T-helper 9 cell (primary cell): Measurements from ENCODE around the gene ARAP1.

Source experiments
- DNase-seq: peaks from one replicate; pipeline ENCODE4 v3.0.0-alpha.2; 2020

Gene ARAP1

DNA sequence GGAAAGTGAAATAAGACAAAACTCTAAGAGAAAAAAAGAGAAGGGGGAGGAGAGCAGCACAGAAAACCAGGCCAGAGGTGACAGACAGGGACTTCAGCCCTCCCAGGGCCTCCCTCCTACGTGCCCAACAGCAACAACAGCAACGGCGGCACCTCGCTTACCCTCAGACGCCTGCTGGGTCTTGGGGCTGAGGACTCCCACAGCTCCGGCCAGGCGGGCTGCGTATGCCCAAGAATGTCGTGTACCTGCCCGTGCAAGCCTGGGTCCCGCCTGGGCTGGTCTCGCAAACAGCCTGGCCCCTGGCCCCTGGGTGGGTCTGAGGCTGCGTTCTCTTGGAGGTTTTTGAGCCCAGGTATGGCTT is 30.5 kb downstream of the ARAP1 start:
- peak; percentile 32 for DNase-seq

DNA sequence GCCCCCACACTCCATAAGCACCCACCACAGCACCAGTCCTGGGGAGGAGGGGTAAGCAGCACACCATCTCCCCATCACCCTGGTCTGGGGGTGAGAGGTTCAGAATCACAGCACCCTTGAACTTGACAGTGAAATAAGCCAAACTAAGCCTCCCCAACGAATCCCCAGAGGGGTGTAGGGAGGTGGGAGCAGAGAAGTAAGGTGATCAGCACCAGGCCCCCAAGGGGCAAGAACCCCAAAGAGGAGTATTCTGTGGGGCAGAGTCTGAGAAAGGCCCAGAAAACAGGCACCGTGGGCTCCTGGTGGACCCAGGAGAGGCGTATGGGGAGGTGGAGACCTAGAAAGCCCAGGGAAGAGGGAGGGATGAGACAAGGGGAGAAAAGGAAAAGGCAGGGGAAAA is 30.9 kb downstream of the ARAP1 start:
- DNase-seq, result no peak

DNA sequence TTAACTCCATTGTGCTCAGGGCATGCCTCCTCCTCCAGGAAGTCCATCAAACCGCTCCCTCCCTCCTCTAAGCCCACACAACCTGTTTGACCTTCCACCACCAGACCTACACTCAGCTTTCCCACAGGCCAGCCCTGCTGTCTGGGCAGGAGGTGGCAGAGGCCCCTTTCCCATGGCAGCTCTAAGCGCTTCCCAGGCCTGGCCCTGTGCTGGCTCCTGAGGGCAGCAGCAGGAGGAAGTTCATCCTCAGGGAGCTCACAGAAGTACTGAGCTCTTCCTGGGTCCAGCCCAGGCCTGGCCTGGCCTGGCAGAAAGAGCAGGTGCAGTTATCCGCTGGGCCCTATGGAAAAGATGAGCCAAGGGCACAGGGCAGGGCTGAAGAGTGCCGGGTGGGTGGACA is 31.4 kb downstream of the ARAP1 start:
- no peak for DNase-seq

DNA sequence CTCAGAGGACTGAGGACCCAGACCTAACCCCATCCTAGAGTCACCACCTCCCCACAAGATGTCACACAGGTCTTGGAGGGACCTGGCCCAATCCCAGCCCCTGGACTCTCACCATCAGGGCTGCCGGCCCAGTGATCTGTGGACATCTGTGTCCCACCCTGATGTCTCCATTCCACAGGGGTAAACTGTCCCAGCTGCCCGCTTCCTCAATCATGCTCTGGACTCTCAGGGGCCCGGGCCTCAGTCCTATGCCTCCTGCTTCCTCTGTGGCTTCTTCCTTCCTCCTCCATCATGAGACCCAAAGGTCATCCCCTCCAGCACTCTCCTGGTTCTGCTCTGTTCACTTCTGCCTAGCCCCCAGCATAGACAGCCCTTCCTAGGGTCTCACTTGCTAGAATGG is 32.2 kb downstream of the ARAP1 start:
- DNase-seq, result no peak

DNA sequence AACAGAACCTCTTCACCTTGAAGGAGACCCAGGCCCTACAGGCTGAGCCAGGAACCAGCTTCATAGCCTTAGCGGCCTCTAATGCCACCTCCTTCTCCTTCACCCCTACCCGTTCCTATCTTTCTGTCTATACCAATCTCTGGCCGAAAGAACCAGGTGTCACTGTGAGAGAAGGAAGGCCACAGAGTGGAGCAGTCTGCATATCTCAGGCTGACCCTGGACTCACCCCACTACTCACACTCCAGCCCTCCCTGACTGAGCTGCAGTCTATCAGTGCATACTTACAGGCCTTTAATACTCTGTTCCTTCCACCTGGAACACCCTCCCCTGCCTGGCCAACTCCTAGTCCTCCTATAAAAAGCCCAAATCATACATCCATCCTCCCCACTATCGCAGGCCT is 32.7 kb downstream of the ARAP1 start:
- DNase-seq, result no peak

DNA sequence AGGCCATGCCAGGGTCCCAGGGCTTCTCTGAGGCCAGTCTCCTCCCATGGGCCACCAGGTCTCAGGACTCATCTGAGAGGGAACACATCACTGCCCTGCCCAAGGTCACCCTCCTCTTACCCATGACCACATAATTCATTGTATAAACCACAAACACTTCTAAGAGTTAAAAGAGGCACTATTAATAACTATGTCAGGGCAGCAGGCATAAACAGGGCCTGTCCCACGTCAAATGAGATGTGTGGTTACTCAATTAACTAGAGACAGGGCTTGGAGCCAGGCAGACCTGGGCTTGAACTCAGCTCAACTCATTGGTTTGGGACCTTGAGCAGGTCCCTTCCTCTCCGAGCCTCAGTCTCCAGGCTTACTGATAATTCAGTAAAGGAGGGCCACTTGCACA is 33.1 kb downstream of the ARAP1 start:
- no peak for DNase-seq

DNA sequence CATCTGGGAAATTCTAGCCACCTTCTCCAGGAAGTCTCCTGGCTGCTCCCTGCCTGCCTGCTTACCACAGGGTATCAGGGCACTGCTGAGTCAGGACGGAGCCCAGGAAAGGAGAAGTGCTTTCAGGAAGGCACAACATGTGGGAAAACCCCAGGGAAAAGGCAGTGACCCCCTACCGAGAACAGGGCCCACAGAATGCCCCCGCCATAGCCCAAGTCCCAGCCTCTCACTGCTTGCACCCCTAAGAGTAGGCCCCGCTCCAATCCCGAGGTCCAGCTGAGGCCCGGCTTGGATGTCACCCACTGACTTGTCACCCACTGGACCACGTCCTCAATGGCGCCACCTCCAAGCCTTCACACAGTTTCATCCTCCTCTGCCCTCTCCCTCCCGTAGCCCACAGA is 34.1 kb downstream of the ARAP1 start:
- no peak for DNase-seq

DNA sequence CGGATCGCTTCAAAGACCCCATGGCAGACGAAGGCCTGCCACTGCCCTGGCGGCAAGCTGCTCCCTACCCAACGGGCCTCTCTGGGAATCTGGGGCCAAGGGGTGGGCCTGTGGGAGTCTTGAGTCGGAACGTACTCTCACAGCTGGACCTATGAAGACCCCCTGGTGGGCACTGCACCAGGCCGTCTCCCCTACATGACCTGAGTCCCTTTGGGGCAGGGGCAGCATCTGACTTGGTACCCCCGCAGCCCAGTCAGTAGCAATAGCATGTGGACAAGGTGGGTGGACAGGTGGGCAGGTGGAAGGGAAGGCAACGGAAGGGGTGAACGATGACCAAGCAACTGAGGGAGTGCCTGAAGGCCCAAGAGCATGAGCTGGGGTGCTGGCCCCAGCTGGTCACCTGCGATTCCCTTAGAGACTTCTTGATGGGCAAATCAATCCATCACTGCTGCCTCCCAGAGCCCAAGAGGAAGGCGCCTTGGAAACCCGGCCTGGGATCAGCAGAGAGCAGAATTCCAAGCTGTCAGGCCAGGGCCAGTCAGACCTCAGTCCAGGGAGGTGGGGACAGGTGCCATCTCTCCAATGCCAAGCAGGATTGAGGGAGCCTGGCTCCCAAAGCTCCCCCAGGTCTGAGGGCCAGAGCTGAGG is 35.3 kb downstream of the ARAP1 start:
- no peak for DNase-seq

DNA sequence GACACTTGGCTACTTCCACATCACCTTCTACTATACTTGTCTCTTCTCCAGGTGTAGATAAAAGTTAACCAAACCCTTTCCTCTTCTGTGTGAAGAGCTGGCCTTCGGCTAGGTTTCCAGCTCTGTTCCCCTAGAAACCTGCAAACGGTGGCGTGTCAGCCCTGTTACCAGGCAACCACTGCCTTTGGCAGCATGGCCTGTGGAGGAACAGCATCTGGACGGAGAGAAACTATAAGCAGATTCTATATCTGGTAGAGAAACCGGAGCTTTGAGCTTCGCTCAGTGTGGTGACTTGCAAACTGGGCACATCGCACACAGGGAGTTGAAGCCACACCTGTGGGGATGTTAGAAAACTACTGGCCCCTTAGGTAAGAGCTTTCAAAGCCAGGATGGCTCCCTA is 35.9 kb downstream of the ARAP1 start:
- DNase-seq, result no peak

DNA sequence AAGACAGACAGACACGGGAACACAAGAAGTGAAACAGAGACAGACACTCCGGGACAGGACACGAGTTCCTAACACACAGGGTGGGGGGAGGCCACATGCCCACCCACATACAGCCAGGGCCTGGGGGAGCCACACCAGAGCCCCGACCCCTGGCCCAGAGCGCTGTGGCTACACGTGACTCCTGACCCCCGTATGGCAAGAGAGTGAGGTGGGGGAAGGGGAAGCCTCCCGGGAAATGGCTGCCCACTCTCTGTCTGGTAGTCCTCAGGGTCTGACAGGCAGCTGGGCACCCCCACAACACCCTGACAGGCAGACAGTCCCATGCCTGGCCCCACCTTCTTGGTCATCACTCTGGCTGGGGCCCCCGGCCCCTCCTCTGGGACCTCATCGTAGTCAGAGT is 39.4 kb downstream of the ARAP1 start:
- no peak for DNase-seq

DNA sequence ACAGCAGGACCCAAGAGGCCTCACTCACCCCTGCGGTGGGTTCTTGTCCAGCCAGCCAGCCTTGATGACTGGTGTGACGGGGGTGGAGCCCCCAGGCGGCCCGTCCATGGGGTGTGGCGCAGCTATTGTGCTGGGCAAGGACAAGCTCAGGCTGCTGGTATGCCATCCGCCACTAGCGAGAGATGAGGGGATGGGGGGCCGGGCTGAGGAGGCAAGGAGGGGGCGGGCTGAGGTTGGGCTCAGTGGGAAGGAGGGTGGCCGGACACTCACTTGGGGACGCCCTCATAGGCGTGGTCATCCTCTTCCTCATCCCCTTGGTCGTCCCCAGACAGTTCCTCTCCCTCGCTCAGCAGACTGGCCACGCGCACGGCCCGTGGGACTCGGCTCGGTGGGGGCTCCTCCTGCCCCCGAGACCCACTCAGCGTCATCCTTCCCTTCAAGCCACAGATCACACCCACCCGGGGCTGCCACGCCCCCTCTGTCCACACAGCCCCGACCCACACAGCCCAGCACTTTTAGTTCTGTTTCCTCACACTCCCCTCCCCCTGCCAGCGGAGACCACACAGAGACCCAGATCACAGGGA is 39.9 kb downstream of the ARAP1 start:
- DNase-seq, result no peak

DNA sequence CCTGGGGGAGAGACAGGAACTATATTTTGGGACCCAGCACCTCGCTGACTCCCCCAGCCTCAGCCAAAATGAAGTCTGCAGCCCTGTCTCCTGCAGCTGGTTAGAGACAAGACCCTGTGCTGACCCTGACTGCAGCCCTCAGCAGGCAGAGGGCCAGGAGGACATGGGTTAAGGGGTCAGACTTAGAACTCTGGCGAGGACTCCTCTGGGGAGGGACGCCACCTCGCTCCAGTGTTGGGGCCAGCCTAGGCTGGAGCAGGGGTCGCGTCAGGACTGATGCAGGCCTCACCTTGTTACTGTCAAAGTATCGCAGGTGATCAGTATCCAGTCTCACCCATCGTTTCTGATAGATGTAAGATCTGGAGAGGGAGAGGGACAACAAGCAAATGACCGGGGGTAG is 41.1 kb downstream of the ARAP1 start:
- no peak for DNase-seq

DNA sequence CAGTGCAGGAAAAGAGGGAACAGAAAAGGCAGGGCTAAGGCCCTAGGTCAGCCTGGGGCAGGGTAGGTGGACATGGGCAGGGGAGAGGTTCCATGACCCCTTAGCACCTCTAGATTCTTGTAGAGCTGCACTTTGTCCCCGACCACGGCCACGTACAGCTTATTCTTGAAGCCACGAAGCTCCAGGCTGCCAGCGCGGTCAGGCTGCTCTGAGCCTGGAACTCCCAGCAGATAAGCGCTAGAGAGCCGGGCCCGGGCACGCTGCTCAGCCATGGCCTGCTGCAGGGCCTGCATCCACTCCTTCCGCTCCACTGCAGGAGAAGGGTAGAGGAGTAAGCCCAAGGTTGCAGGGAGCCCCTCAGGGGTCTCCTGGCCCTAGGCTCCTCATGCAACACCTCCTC is 41.9 kb downstream of the ARAP1 start:
- DNase-seq, result no peak

DNA sequence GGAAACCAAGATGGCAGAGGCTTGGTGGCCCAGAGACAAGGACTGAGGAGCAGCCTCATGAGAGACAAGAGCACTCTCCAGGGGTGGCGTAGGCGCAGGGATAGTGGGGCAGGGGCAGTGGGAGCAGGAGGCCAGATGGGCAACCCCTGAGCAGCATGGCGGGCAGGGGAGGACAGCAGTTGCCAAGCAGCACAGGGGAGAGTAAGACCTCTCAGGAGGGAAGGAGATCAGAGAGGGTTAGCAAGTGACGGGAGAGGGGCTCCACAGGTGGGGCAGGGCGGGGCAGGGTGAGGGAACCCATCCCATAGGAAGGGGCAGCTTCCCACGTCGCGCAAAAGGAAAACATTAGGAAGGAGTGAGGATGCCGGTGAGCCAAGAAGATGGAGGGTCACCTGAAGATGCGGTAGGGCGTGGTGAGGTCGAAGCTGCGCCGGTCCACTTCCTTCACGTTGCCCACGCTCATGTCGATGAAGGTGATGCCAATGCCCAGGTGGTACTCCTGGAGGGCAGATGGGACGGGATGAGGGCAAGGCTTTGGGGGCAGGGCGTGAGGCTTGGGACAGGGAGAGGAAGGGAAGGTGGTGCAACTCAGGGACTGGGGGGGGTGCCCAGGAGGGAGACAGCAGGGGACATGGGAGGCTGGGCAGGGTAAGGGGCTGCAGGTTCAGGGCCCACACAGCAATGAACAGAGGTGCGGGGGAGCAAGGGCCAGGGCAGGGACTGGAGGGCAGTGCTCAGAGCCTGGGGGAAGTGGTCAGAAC is 42.5 kb downstream of the ARAP1 start:
- no peak for DNase-seq

DNA sequence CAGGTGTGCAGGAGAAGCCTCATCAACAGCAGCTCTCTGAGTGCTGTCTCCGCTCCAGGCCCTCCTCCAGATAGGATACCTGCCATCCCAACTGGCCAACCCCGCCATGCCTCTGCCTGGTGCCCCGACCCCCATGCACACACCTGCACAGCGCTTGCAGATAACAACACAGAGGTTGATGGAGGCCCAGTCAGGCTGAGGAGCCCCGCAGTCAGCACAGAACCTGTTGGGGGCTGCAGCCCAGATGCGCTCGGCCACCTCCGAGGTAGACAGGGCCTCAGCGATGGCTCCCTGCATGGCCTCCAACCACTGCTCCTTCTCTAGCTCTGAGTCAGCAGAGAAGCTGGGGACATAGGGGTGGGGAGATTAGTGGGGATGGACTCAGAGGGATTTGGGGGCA is 45.2 kb downstream of the ARAP1 start:
- no peak for DNase-seq

DNA sequence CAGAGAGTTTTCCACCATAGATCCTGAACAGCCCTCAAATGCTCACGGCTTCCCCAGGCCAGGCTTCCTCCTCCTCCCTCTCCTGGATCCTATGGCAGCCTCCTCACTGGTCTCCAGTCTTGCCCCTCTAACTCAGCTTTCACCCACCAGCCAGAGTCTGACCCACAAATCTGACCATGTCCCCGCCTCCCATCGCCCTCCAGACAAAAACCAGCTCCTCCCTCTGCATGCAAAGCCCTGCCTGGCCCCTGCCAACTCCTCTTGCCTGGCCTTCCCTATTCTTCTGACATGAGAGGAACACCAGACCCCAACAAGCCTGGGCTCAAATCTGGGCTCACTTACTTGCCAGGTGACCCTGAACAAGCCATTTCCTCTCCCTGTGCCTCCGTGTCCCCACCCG is 45.6 kb downstream of the ARAP1 start:
- no peak for DNase-seq

DNA sequence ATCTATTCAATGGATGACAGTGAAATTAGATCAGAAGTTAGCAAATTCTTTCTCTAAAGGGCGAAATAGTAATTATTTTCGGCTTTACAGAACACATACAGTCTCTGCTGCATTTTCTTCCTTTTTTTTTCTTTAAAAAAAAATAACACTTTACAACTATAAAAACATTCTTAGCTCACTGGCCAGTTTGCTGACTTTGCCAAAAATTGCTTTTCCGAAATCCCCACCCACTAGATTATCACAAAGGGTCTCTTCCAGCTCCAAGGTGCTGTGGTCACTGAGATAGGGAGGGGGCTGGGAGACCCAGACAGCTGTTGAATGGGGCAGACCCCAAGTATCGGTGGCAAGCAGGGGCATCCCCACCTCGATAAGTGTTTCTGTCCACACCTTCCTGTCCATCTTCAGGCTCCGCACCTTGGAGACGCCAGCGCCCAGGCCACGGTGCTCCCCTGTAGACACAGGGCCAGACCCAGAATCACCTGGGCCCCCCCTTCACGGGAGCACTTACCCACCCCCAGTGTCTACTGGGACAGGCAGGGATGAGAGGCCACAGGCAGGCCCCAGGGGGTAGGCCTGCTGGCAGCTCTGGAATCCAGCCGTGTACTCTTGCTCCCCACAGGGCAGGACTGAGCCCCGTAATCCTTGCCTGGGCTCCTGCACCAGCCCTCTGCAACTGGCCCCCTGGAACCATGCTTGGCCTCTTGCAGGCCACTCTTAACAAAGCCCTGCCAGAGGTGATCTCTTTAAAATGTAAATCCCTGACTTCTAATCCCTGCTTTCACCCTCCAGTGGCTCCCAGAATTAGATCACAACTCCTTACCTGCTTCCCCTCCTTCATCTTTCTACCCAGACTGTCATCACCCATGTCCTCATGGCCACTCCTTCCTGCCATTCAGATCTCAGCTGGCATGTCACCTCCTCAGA is 46.5 kb downstream of the ARAP1 start:
- no peak for DNase-seq

DNA sequence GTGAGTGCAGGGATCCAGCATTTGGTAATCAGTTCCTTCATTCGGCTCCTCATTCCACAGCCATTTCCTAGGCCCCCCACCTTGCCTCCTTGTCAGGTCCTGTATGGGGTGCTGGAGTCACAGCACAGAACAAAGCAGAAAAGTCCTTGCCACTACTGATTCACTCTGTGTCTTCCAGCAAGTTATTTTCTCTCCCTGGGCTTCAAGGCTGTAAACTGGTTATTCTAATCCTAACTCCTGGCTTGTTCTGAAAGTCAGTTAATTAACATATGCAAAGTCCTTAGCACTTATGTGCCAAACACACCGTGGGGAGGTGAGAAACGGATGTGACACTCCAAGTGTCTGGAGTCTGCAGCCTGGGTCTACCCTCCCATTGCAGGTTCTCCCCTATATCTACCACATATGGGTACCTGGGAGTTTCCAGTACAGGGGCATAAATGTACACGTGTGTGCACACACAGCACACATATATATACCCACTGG is 47.4 kb downstream of the ARAP1 start:
- no peak for DNase-seq

DNA sequence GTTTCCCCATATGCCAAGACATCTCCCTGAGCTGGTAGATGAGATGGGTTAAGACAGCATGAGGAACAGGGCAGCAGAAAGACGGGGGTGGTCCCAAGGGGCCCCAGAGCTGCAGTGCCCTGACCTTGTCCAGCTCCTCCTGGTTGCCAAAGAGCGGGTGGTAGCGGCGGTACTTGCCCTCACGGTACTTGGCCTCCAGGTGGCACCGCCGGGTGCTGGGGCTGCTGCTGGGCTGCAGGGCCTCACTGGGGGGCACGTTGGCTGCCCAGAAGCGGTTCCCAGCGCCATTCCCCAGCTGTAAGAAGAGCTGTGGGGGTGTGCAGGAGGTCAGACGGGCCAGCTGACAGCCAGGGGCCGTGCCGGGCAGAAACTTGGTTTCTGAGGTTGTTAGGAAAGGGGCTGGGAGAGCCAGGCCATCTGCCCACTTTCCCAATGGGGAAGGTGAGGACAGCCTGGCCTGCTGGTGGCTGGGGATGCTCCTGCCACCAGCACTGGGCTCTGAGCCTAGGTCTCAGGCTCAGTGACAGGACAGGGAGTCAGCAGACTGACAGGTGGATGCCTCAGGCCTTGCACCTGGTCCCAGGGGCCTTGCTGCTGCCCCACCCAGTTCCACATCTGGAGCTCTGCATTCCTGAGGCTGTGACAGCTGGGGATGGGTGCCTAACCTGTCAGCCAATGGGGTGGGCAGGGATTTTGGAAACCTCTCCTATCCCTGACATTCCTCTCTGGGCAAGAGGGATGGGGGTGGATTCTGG is 48.0 kb downstream of the ARAP1 start:
- DNase-seq, result no peak

DNA sequence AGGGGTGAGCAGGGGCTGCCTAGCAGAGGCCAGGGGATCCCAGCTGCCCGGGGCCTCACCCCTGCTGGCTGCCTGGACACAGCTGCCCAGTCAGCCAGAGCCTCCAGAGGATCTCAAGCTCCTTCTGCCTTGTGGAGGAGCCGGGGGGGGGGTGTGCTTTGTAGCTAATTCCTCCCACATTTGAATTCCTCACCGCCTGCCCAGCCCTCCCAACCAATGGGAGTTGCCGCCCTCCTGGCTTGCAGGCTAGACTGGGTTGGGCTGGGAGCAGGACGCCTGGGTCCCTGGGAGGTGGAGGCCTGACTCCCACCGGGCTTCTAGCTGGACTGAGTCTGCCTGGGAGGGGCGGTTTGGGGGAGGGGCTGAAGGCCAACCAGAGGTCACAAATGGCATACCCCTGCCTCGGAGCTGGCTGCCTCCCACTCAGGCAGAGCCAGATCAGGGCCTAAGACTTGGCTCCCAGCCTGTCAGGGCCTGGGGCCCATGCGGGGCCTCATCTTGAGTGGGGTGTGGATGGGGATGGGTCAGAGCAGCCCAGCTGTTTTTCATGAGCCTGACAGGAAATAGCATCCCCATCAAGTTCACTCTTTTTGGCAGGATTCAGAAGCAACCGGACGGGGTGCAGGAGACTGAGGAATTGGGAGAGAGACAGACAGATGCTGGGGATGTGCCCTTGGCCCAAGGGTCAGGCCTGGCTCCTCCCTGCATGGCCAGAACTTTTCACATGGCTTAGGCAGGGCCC is 48.8 kb downstream of the ARAP1 start:
- DNase-seq, result no peak

DNA sequence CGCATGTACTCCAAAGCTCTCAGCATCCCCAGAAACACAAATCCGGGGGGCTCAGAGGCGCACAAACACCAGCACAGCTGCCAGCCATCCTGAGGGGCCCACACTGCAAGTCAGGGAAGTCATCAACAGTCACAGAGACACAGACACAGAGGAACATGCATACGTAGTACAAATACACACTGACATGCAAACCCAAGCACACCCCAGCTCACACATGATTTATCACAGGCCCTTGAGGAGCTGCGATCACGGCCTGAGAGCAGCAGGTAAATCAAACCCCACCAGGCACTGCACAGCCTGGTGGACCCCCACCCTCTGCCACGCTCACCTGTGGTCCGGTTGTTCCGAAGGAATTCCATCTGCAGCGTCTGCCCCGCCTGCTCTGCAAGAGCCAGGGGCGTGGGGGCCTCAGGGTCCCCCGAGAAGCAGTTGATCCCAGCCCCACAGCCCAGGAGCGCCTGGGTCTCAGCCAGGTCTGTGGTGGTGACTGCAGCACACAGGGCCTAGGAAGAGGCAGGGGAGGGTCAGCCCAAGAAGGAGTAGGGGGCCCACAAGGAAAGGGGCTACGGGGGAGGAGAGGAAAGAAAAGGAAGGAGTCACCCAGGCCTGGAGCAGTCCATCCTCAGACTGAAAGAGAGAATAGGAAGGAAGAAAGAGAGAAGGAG is 49.5 kb downstream of the ARAP1 start:
- no peak for DNase-seq
